ENCODE measurements around the gene GDF7. TPM values are rescaled to one million over a fixed set of nuclear protein-coding genes. Genes with fewer than 3 reads are reported as not detected.

GDF7 gene
- under 1 TPM; 0.02 to 0.05 TPM for total RNA-seq

GRCh38 chr2:20666304-20667150 lies at the start of gene GDF7:
Gene GDF7 (plus strand): TSS chr2:20667144. CDS start chr2:20667240, 96 bp downstream.
- H3K36me3 Mint-ChIP-seq = no peaks in the 10 kb centered on the region
- ChIA-PET POLR2A (no interaction called here), CTCF (interaction anchor here (0.5 to 3.4 kb wide), 10 partner anchors 11 to 384 kb away, joined by 3 to 21 read pairs (median 3); partner anchors contain the start of genes HS1BP3 and RHOB)
- DNase-seq = peak; percentile 38
- peaks cover 69% of the 10 kb centered on the region for H3K27me3 Mint-ChIP-seq
- H3K27ac Mint-ChIP-seq = no peak within 1 kb of the TSS
- peaks cover 9% of the 10 kb centered on the region for H3K4me1 Mint-ChIP-seq (ENCODE audit: low read depth)
- peak within 1 kb of the TSS; percentile 65 for H3K4me3 Mint-ChIP-seq
- no peaks in the 10 kb centered on the region for H3K9me3 Mint-ChIP-seq
- intact Hi-C loops (cut with micrococcal nuclease) = no loop called here

DNA sequence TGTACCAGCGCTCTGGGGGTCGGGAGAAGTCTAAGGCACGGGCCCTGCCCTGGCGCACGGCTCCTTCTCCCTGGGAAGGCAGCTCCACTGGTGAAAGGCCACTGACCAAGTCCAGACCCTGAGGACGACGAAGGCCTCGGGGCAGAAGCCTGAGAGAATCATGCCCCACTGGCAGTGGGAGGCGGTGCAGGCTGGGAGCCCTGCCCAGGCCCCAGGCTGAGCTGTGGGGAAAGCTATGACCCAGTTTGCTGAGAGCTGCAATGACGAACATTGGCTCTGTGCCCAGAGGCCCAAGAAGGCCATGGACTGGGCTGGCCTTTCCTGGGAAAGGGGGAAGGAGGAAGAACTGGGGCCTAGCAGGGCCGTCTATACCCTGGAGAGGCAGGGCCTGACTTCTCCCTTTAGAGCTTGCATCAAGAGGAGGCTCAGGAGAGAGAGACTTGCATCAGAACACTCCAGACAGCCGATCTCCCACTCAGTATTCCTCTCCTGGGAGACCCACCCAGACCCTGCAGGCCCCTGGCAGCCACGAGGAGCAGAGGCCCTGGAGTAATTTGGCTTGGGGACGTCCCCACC lies 49.0 kb upstream of the GDF7 start:
- Mint-ChIP-seq H3K4me1 (ENCODE audit: low read depth) (no peaks in the 10 kb centered on the region), H3K36me3 (peaks cover 7% of the 10 kb centered on the region), H3K27me3 (no peaks in the 10 kb centered on the region), H3K27ac (no peak overlapping the region), H3K4me3 (no peak overlapping the region), H3K9me3 (no peaks in the 10 kb centered on the region)
- intact Hi-C loops (cut with micrococcal nuclease) = no loop called here
- ChIA-PET POLR2A (no interaction called here), CTCF (no interaction called here)
- no peak for DNase-seq

GRCh38 chr2:20618468-20618885 lies 48.5 kb upstream of the GDF7 start:
- no peak overlapping the region for H3K4me3 Mint-ChIP-seq
- H3K4me1 Mint-ChIP-seq (ENCODE audit: low read depth) = no peaks in the 10 kb centered on the region
- intact Hi-C loops (cut with micrococcal nuclease) = no loop called here
- H3K27me3 Mint-ChIP-seq = no peaks in the 10 kb centered on the region
- ChIA-PET POLR2A (no interaction called here), CTCF (no interaction called here)
- no peak overlapping the region for H3K27ac Mint-ChIP-seq
- no peak for DNase-seq
- H3K9me3 Mint-ChIP-seq = no peaks in the 10 kb centered on the region
- H3K36me3 Mint-ChIP-seq = peaks cover 8% of the 10 kb centered on the region

GRCh38 chr2:20618886-20619521 lies 47.9 kb upstream of the GDF7 start:
- Mint-ChIP-seq H3K27ac (no peak overlapping the region), H3K4me1 (ENCODE audit: low read depth) (no peaks in the 10 kb centered on the region), H3K9me3 (no peaks in the 10 kb centered on the region), H3K27me3 (no peaks in the 10 kb centered on the region), H3K36me3 (peaks cover 8% of the 10 kb centered on the region), H3K4me3 (no peak overlapping the region)
- POLR2A ChIA-PET = no interaction called here
- CTCF ChIA-PET = no interaction called here
- intact Hi-C loops (cut with micrococcal nuclease) = no loop called here
- no peak for DNase-seq

DNA sequence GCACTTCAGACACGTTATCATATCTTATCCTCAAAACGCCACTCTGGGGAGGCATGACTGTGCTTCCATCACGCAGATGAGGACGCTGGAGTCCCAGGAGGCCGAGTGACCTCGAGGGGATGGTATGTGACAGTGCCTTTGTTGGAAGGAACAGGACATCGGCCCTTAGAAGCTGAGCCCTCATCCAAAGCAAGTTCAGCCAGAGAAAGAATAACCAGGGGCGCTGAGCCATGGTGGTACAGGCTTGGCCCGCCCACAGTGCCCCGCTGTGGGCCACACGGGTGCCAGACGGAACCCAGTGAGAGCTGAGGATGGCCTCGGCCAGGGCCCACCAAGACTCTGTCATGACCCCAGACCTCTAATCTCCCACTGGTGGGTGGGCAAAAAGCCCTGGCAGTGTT lies 47.3 kb upstream of the GDF7 start:
- H3K36me3 Mint-ChIP-seq = peaks cover 8% of the 10 kb centered on the region
- intact Hi-C loops (cut with micrococcal nuclease) = no loop called here
- H3K9me3 Mint-ChIP-seq = no peaks in the 10 kb centered on the region
- no peaks in the 10 kb centered on the region for H3K4me1 Mint-ChIP-seq (ENCODE audit: low read depth)
- CTCF ChIA-PET = no interaction called here
- POLR2A ChIA-PET = no interaction called here
- H3K27ac Mint-ChIP-seq = no peak overlapping the region
- no peak overlapping the region for H3K4me3 Mint-ChIP-seq
- no peaks in the 10 kb centered on the region for H3K27me3 Mint-ChIP-seq
- DNase-seq = no peak

DNA sequence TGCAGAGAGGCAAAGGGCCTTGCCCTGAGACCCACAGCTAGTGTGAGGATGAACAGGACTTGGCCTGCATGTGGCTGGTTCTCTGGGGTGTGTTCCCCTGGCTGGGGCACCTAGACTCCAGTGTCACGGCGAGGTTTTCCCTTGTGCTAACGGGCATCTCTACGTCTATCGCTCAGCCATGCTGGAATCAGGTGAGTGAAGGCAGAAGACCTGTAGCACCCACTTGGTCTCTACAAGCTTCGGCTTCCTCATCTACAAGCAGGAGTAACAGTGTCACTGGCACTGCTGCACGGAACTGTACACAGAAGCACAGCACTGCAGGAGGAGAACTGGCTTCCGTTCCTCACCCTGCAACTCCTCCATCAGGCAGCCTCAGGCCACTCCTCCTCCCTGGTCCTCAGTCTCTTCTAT lies 46.7 kb upstream of the GDF7 start:
- Mint-ChIP-seq H3K27ac (no peak overlapping the region), H3K27me3 (no peaks in the 10 kb centered on the region), H3K9me3 (no peaks in the 10 kb centered on the region), H3K4me1 (ENCODE audit: low read depth) (no peaks in the 10 kb centered on the region), H3K36me3 (peaks cover 8% of the 10 kb centered on the region), H3K4me3 (no peak overlapping the region)
- CTCF ChIA-PET = no interaction called here
- intact Hi-C loops (cut with micrococcal nuclease) = no loop called here
- DNase-seq = no peak
- POLR2A ChIA-PET = no interaction called here

DNA sequence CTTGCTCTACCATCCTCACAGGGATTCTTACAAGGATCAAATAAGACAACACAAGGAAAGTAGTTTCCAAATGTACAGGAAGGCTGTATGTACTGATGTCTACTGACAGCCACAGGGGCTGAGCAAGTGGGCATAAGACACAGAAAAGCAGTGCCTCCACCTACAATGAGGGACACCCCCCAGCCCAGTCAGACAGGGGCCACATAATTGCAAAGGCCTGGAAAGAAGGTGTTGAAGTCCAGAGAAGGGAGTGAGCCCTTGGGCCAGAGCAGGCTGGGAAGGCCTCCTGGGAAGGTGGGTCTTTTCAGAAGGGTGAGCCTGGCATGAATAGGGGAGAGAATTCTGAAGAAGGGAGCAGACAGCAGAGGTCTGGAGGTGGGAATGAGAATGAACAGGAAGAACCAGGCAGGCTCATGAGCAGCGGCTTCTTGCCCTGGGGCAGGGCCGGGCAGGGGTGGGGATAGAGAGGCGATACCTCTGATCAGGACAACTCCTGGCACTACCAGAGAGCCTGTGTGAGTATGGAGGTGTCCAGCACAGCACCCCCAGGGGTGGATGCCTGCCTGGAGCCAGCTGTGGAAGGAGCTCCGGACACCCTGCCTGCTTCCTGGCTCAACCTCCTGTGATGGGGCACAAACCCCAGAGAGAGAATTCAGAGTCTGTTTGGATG lies 46.1 kb upstream of the GDF7 start:
- H3K4me1 Mint-ChIP-seq (ENCODE audit: low read depth) = no peaks in the 10 kb centered on the region
- intact Hi-C loops (cut with micrococcal nuclease) = no loop called here
- ChIA-PET CTCF (interaction anchor here (1.2 kb wide), 1 partner anchor 209 kb away, joined by 3 read pairs; no protein-coding TSS in a partner anchor), POLR2A (no interaction called here)
- H3K4me3 Mint-ChIP-seq = no peak overlapping the region
- H3K36me3 Mint-ChIP-seq = peaks cover 8% of the 10 kb centered on the region
- no peak overlapping the region for H3K27ac Mint-ChIP-seq
- H3K9me3 Mint-ChIP-seq = no peaks in the 10 kb centered on the region
- no peaks in the 10 kb centered on the region for H3K27me3 Mint-ChIP-seq
- DNase-seq = no peak

GRCh38 chr2:20621366-20622295 lies 45.3 kb upstream of the GDF7 start:
- DNase-seq = no peak
- intact Hi-C loops (cut with micrococcal nuclease) = no loop called here
- H3K36me3 Mint-ChIP-seq = peaks cover 8% of the 10 kb centered on the region
- CTCF ChIA-PET = interaction anchor here (1.2 kb wide), 1 partner anchor 210 kb away, joined by 3 read pairs; no protein-coding TSS in a partner anchor
- no peaks in the 10 kb centered on the region for H3K27me3 Mint-ChIP-seq
- H3K27ac Mint-ChIP-seq = no peak overlapping the region
- no peaks in the 10 kb centered on the region for H3K4me1 Mint-ChIP-seq (ENCODE audit: low read depth)
- H3K9me3 Mint-ChIP-seq = no peaks in the 10 kb centered on the region
- no peak overlapping the region for H3K4me3 Mint-ChIP-seq
- POLR2A ChIA-PET = no interaction called here

DNA sequence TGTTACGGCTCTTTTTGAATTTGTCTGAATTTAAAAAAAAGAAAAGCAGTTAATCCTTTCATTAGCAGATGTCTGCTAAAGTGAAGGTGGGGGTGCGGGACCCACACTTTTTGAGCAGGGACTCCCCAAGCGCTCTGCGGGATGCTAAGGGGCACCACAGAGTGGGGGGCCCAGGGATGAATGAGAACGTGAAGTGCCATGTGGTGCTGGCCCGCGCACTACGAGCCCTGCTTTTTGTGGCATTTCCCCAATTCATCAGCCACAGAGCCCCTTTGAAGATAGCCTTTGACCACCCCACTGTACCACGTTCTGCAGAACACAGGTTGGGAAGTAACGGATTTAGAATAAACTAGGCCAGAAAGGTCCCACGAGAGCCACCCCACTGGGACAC lies 44.7 kb upstream of the GDF7 start:
- H3K27me3 Mint-ChIP-seq = no peaks in the 10 kb centered on the region
- H3K9me3 Mint-ChIP-seq = no peaks in the 10 kb centered on the region
- H3K4me1 Mint-ChIP-seq (ENCODE audit: low read depth) = no peaks in the 10 kb centered on the region
- H3K4me3 Mint-ChIP-seq = no peak overlapping the region
- no peak overlapping the region for H3K27ac Mint-ChIP-seq
- DNase-seq = no peak
- CTCF ChIA-PET = interaction anchor here (1.2 kb wide), 1 partner anchor 211 kb away, joined by 3 read pairs; no protein-coding TSS in a partner anchor
- peaks cover 8% of the 10 kb centered on the region for H3K36me3 Mint-ChIP-seq
- intact Hi-C loops (cut with micrococcal nuclease) = no loop called here
- POLR2A ChIA-PET = no interaction called here

DNA sequence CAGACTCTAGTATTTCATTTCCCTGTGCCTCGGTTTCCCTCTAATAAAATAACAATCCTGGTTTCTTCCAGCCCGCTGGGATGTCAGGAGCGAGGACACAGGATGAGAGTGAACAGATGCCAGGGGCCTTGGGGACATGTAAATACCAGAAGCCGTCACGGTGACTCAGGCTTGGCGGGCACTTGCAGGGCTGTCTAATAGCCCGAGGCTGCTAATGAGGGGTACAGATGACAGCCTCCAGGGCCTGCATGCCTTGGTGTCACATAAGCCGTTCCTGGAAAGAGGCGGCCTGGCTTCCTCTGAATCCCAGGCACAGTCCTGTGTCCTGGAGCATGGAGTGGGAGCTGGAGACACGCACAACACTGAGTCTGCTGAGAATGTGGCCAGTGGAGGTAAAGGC lies 44.2 kb upstream of the GDF7 start:
- no peak overlapping the region for H3K27ac Mint-ChIP-seq
- no peak for DNase-seq
- H3K27me3 Mint-ChIP-seq = no peaks in the 10 kb centered on the region
- no peak overlapping the region for H3K4me3 Mint-ChIP-seq
- no peaks in the 10 kb centered on the region for H3K9me3 Mint-ChIP-seq
- CTCF ChIA-PET = no interaction called here
- H3K36me3 Mint-ChIP-seq = peaks cover 8% of the 10 kb centered on the region
- intact Hi-C loops (cut with micrococcal nuclease) = no loop called here
- POLR2A ChIA-PET = no interaction called here
- H3K4me1 Mint-ChIP-seq (ENCODE audit: low read depth) = no peaks in the 10 kb centered on the region

DNA sequence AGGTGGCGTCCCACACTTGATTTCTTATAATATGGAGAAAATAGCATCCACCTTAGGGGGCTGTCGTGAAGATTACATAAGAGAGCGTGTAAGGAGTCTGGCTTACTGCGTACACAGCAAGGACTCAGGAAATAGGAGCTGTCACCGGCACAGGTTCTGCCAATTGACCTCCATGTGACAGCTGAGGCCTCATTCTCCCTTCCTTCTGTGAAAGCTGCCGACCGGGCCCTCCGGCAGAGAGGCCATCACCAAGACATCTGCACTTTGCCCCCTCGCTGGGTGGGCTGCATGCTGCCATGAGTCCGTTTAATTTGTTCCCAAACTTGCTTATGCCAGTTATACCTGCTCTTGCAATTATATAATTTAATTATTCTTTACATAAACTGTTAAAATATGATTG lies 43.7 kb upstream of the GDF7 start:
- no peaks in the 10 kb centered on the region for H3K4me1 Mint-ChIP-seq (ENCODE audit: low read depth)
- no peaks in the 10 kb centered on the region for H3K9me3 Mint-ChIP-seq
- H3K4me3 Mint-ChIP-seq = no peak overlapping the region
- peaks cover 8% of the 10 kb centered on the region for H3K36me3 Mint-ChIP-seq
- CTCF ChIA-PET = no interaction called here
- intact Hi-C loops (cut with micrococcal nuclease) = no loop called here
- DNase-seq = no peak
- H3K27me3 Mint-ChIP-seq = no peaks in the 10 kb centered on the region
- POLR2A ChIA-PET = no interaction called here
- no peak overlapping the region for H3K27ac Mint-ChIP-seq
